ENCODE results near the gene ZNF579. TPM values are rescaled to one million over a fixed set of nuclear protein-coding genes. Genes with fewer than 3 reads are reported as not detected.

Gene ZNF579
- total and polyA plus RNA-seq, 9 of the 15 experiments (the other 6 are each of a cell fraction or from before 2014, with no cell fraction given), result 0.06 to 15.9 (median 1.6) TPM

- no peak for TF ChIP-seq HOMEZ (CRISPR knock-in tag; IDR thresholded peaks at IDR 0.05)
- peak; percentile 93 for TF ChIP-seq FOXM1 (IDR thresholded peaks at IDR 0.05; ENCODE audit: low read depth)
- TF ChIP-seq FOXM1 (CRISPR knock-in tag; IDR thresholded peaks at IDR 0.05; ENCODE audit: low read depth), result no peak
- TF ChIP-seq DIDO1 (tag; IDR thresholded peaks at IDR 0.05; ENCODE audit: low read depth), result peak; percentile 95
- no peak for TF ChIP-seq KAT7 (CRISPR knock-in tag; IDR thresholded peaks at IDR 0.05; ENCODE audit: borderline replicate concordance)
- TF ChIP-seq RAD21 (CRISPR knock-in tag; conservative IDR thresholded peaks at IDR 0.05 in 1 of 2, IDR thresholded peaks at IDR 0.05 in 1 of 2), result no peak
- TF ChIP-seq SLC30A9 (CRISPR knock-in tag; IDR thresholded peaks at IDR 0.05), result no peak
- peak; percentile 81 for TF ChIP-seq KAT8 (IDR thresholded peaks at IDR 0.05; ENCODE audit: low read depth)
- peak; percentile 56 for TF ChIP-seq RNF2 (IDR thresholded peaks at IDR 0.05)
- TF ChIP-seq CEBPG (CRISPR knock-in tag; IDR thresholded peaks at IDR 0.05), result no peak
- 0 out of 4 replicates have a peak, but pooled peaks of 1 of the 2 experiments have one; percentile 6 for TF ChIP-seq CEBPG (tag; conservative IDR thresholded peaks at IDR 0.05 in 1 of 2, IDR thresholded peaks at IDR 0.05 in 1 of 2)
- no peak for TF ChIP-seq RBM15 (IDR thresholded peaks at IDR 0.05; ENCODE audit: insufficient read depth, low read length)
- no peak for TF ChIP-seq JUN (IDR thresholded peaks at IDR 0.05; ENCODE audit: borderline replicate concordance, low read depth, low read length)
- no peak for TF ChIP-seq JUN (CRISPR knock-in tag; IDR thresholded peaks at IDR 0.05; ENCODE audit: borderline replicate concordance)
- no peak for TF ChIP-seq ZNF699 (CRISPR knock-in tag; IDR thresholded peaks at IDR 0.05; ENCODE audit: insufficient replicate concordance)
- 0 out of 2 replicates have a peak, but pooled peaks have one; percentile 78 for TF ChIP-seq ATF6 (CRISPR knock-in tag; IDR thresholded peaks at IDR 0.05)
- TF ChIP-seq HMGXB4 (CRISPR knock-in tag; IDR thresholded peaks at IDR 0.05), result 0 out of 2 replicates have a peak, but pooled peaks have one; percentile 52
- no peak for TF ChIP-seq MTA2 (IDR thresholded peaks at IDR 0.05; ENCODE audit: low read depth)
- no peak for TF ChIP-seq MCM2 (IDR thresholded peaks at IDR 0.05; ENCODE audit: low read depth)
- no peak for TF ChIP-seq ZNF140 (CRISPR knock-in tag; IDR thresholded peaks at IDR 0.05)
- peak in 1 of 2 experiments; percentile 99; a peak in 2 of 4 replicates for TF ChIP-seq CSDE1 (IDR thresholded peaks at IDR 0.05)
These were observed 19.4 kb upstream of the ZNF579 start, which contains the start of gene ZNF524 (continued) for GRCh38 chr19:55599842-55600661.

All from K562 (cell line).